ENCODE data around the gene LIM2.

Gene LIM2

DNA sequence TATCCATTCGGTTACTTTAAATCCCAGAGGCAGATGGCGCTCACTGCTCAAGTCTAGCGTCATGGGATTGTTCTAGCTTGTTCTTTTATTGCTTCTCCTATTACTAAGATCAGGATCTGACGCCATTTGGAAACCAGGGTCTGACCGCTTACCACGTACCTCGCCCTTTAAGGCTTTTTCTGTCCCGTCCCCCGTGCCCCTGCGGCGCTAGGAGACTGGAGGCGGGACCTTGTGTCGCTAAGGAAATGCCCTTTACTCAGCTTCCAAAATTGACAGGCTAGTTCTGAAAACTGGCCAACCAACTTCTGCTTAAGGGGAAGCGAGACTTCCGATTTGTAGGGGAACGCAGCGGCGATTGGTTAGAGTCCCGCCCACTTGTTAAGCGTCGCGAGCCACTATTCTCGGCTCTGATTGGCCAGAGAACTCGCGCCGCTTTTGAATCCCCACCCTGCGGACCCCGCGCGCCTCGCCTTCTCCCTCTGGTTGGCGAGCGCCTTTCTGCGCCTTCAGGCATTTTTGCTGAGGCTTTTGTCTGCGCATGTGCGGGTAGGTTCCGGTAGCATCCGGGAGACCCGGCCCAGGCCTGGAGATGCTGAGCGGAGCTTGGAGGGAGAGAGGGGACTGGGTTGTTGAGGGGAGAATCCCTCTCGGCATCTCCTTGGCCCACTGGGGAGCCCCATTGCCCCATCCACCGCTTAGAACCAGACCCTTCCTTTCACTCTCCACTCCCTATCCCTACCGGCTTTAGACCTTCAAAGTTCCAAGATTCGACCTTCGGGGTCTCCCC lies 6.5 kb upstream of the LIM2 start:
- no peak for DNase-seq

DNA sequence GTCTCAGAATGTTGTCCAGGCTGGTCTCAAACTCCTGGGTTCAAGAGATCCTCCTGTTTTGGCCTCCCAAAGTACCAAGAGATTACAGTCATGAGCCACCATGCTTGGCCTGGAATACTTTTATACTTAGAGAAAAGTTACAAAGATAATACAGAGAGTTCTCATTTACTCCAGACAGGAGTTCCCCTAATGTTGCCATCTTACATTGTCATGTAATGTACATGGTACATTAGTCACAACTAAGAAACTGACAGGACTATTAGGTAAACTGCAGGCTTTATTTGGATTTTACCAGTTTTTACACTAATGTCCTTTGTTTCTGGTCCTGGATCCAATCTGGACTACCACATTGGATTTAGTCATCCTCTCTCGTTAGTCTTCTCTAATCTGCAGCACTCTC lies 4.9 kb upstream of the LIM2 start:
- no peak for DNase-seq

- DNase-seq = no peak
Measured at GRCh38 chr19:51391073-51391611, 3.4 kb upstream of the LIM2 start.

DNA sequence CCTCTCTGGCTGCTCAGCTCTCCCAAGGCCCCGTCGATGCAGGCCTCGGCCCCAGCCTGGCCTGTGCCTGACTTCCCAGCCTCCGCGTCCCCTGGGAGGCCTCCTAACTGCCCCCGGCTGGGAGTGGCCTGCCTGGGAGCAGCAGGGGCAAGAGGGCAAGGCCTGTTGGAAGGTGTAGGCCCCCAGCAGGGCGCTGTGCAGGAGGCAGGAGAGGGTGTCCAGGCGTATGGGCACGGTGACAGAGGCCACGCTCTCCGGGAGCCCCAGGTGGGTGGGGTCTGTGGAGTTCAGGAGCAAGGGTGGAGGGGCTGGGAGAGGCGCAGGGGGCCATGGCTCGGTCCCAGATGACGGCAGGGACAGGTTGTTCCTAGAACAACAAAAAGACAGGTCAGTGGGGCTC lies 1.4 kb upstream of the LIM2 start:
- no peak for DNase-seq

DNA sequence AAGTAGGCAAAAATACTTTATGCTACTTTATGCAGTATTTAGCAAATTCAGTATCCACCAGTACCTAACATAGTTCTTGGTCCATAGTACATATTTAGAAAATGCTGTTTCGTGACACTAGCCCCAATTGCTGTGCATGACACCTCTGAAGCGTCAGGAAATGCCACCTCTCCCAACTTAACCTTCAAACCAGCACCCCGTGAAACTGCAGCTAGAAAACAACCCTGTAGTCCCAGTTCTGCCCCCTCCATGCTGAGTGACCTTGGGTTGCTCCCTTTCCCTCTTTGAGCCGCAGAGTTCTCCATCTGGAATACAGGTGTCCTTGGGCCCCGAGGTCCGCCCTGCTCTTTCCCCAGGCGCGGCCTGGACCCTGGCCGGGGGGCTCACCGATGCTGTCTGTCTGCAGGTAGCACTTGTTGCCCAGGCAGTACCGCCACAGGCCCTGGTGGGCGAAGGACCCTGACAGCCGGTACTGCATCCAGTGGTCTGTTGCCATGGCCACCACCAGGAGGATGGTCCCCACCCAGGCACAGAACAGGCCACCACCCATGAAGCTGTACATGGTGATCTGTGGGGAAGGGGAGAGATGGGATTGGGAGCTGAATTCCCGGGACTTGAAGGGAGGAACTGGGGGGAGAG lies 773 bp downstream of the LIM2 start:
- DNase-seq = no peak

- no peak for DNase-seq
Measured at GRCh38 chr19:51382004-51382403, 5.8 kb downstream of the LIM2 start.

DNA sequence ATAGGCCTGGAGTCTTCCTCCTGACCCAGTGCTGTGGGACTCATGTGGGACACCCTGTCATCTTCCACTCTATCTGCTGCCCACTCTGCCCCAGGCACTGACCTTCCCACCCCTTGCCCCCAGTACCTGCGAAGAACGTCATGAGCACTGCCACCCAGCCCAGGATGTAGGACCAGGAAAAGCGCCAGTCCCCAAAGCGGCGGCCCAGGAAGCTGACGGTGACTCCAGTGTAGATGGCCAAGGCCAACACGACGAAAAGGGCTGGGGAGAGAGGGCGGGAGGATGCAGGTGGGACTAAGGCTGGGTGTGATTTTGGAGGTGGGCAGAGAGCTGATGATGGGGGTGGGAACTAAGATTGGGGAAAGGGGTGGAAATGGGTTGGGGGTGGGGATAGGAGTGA lies 7.4 kb downstream of the LIM2 start:
- no peak for DNase-seq

DNA sequence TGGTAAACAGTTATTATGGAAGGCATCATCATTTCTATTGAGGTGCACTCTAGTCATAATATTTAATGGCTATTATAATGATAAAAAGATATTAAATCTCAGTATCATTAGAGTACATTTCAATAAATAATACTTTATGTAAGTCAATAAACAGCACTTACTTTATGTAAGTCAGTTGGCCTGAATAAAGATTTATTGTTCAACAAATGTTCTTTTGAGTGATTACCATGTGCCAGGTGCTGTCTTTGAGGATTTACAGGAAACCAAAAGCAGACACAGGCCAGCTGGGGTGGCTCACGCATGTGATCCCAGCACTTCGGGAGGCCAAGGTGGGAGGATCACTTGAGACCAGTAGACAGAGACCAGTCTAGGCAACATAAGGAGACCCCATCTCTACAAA lies 10.4 kb downstream of the LIM2 start:
- no peak for DNase-seq

GRCh38 chr19:51375504-51376221 lies 12.1 kb downstream of the LIM2 start:
- no peak for DNase-seq

DNA sequence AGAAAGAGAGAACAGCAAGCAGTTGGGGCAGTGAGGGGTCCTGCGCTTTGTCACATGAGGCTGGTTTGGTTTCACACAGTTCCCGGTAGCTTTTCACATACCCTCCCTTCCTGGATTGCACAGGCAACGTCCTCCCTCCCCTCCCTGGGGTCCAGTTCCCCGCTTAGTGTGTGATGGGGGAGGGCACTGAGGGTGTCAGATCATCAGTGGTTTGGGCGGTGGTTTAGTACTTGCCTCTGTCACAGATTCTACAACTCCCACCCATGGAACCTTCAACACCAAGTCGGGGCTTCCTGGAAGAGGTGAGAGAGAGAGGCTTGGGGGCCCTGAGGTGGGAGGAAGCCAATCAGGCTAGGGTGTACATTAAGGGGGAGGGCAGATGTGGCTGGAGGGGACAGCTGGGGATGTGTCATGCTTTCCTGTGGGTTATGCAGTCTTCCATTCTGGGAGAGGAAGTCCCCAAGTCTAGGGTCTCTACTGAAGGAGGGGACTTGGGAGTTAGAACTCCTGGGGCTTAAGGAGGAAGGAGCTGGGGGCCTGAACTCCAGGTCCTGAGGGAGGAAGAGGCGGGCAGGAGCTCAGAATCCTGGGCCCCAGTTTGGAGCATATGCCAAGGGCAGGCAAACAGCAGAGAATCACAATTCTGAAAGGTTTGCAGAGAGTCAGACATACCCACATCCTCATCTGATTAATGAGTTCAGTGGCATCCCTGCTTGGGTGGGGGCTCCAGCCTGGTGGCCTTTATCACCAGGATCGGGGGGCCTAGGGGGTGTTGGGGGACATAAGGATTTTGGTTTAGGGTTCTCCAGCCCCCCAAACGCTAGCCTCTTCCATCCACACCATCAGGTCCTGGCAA lies 14.9 kb downstream of the LIM2 start, which contains the start of gene NKG7:
Gene NKG7, minus strand, starts transcription at position 6 of the 856 bp plus-strand sequence. CDS start 119 bp downstream, outside the sequence.
- DNase-seq = no peak

DNA sequence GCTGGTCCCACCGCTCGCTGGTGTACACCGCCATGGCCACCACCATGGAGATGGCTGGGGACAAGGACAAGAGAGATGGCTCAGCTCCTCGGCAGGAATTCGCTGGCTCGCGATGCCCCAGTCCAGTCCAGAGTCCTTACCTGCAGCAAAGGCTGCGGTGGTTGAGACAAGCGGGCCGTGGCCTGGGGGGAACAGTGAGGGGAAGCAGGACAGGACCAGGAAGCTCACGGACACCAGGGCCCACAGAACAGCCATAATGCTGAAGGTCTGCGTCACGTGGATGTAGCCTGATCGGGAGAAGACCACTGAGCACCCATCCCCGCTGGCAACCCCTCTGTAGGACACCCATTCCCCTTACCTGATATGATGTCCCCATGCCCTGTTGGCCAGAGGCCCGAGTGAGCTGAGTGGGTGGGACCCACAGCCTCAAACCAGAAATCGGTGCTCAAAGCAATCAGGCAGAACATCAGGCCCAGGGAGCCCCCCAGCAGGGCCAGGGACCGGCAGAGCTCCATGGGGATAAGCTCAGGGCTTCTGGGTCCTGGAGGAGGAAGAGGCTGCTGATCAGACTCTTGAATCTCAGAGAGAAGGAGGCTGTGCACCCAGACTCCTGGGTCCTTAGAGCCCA lies 15.6 kb downstream of the LIM2 start:
- no peak for DNase-seq

- DNase-seq = no peak
Measured at GRCh38 chr19:51371186-51371690, 16.5 kb downstream of the LIM2 start.

DNA sequence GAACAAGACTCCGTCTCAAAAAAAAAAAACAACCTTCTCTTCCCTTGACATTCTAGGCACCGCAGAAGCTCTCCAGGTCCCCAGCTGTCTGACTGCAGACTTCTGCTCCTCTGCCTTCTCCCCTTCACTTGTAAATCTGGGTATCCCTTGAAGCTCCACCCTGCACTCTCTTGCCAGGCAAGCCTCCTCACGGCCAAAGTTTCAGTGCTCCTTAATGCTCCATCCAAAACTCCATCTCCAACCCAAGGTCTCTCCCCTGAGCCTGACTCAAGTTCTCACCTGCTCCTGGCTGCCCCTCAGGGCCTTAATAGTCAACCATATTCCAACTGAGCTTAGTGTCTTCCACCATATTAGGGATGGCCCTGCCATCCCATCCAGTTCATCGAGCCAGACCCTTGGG lies 17.5 kb downstream of the LIM2 start:
- no peak for DNase-seq

GRCh38 chr19:51368366-51369282 lies 19.1 kb downstream of the LIM2 start, which contains the start of gene CLDND2:
Gene CLDND2, minus strand, starts transcription at chr19:51369003. Its CDS starts 426 bp downstream, at chr19:51368577.
- DNase-seq = no peak

DNA sequence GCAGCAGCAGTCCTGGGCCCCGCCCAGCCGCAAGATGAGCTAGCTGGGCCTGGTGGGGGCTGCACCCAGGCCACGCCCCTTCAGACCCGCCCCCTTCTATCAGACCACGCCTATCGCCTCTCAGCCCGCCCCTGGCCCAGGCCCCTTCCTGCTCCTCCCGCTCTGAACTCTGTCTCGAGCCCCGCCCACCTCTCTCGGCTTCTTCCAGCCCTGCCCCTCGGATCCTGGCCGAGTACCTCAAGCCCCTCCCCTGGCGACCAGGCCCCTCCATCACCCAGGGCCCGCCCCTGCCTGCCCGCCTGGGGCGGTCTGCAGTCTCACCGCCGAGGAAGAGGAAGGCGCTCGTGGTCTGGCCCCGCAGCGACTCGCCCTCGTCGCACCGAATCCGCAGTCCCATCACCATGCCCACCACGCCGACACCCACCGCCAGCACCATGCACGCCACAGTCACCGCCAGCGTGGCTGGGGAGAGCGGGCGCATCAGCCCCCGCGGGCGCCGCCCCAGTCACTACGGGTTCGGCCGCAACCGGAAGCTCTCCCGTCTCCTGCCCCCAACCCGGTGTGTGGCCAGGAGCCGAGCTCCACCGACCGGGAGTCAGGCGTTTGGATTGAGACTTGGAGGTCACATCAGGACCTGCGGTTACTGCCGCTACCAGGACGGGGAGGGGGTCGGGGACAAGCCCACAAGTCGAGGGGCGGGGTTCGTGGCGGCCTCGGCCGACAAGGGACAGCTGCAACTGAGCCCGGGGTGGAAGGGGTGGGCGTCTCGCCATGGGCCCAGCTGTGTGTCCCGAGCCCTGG lies 20.0 kb downstream of the LIM2 start:
- DNase-seq = no peak

DNA sequence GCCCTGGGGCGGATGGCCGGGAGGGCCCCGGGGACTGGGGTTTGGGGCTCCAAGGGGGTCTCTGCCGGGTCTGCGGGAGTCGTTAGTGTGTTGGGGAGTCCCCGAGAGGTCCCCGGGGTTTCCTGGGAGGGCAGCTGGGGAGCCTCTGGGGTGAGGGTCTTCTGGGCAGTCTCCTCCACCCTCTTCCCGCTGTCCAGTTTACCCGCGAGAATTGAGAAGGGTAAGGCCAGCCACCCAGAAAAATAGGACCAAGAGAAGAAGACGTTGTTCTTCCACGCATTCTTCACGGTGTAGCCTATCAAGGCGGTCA lies 20.6 kb downstream of the LIM2 start:
- no peak for DNase-seq

- no peak for DNase-seq
Measured at GRCh38 chr19:51366389-51367254, 21.2 kb downstream of the LIM2 start.

DNA sequence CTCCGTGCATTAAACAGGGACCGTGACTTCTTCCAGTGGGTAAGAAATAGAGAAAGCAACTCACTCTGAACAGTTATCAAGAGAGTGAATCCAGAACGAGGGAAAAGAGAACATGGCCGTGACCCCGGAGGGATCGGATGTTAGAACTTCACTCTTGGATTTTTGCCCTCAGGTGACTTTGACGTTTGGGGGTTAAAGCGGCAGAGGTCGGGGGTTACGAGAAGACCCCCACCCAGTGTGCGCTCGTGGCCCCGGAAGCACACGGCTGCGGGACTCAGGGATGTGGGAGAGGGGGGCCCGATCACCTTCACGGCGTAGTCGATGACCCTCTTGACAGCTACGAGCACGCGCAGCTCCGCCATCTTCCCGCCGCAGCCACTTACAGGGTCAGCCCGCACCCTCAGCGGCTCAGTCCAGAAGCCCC lies 21.8 kb downstream of the LIM2 start, which contains the start of gene ETFB:
Gene ETFB, minus strand, starts transcription at position 424 of the 424 bp plus-strand sequence. Its CDS starts 62 bp downstream, at position 362.
- no peak for DNase-seq

Measured in NCI-H187 (cell line).